ENCODE data around the gene MAP2K5.

- TF ChIP-seq GATA2 (IDR thresholded peaks at IDR 0.05; ENCODE audit: low read depth, low read length) (no peak), GATA3 (IDR thresholded peaks at IDR 0.05; ENCODE audit: low read depth, low read length) (no peak)
Observed at GRCh38 chr15:67839929-67840748, 297.6 kb downstream of the MAP2K5 start, which contains the start of gene RNU6-1.

Data from SH-SY5Y (cell line).